K562 (cell line): ENCODE data around the gene ENTPD6.

Source experiments
- FOXM1 ChIP-seq, 2 experiments: fragments of 450-650 bp in 1 of 2; sonication (generic) in 1 of 2; formaldehyde crosslinking in 1 of 2; IDR thresholded peaks; 2 replicates each; pipeline versions ENCODE4 v1.6.1 to v1.9.0; 2017 to 2022; ENCODE audit warnings: low read depth in 2 of 2, mild to moderate bottlenecking in 2 of 2, missing genetic modification reagents in 1 of 2, moderate library complexity in 1 of 2
- SMAD4 ChIP-seq: fragments of 250-450 bp; sonication (Bioruptor Pico); conservative IDR thresholded peaks from 2 replicates; pipeline ENCODE4 v1.8.0; 2021; ENCODE audit warnings: inconsistent platforms, mild to moderate bottlenecking, moderate library complexity
- SMARCA5 ChIP-seq: fragments of 450-650 bp; IDR thresholded peaks from 2 replicates; pipeline ENCODE4 v1.6.1; 2016
- SRSF7 ChIP-seq: fragments of 200-400 bp; formaldehyde crosslinking; optimal IDR thresholded peaks from 2 replicates; pipeline ENCODE3; 2017; ENCODE audit warnings: mild to moderate bottlenecking, low read depth, low read length
- TCF7 ChIP-seq: sonication (generic); IDR thresholded peaks from 2 replicates; pipeline ENCODE4 v1.6.1; 2016; ENCODE audit warnings: antibody characterized with exemption, borderline replicate concordance
- TF ChIP-seq, protein P1 (sequence below): fragments of 250-450 bp; sonication (Bioruptor Pico); IDR thresholded peaks from 2 replicates; pipeline ENCODE4 v1.8.0; 2021; ENCODE audit warnings: mild to moderate bottlenecking, moderate library complexity
- TF ChIP-seq, protein P2 (sequence below), 3 experiments: IDR thresholded peaks in 2 of 3; conservative IDR thresholded peaks in 1 of 3; 2 replicates each; pipeline ENCODE4 v1.5.1; 2011 to 2012; ENCODE audit warnings: low read length in 3 of 3, mild to moderate bottlenecking in 3 of 3, control low read depth in 2 of 3, improper control_type of control experiment in 1 of 3, inconsistent platforms in 1 of 3, low read depth in 1 of 3, mixed read lengths in 1 of 3, moderate library complexity in 1 of 3; ENCODE audit not compliant: insufficient read depth in 2 of 3
- TF ChIP-seq, protein P3 (sequence below): fragments of 450-650 bp; formaldehyde crosslinking; IDR thresholded peaks from 2 replicates; pipeline ENCODE4 v1.4.0; 2020; ENCODE audit warnings: mild to moderate bottlenecking, mixed read lengths

DNA sequence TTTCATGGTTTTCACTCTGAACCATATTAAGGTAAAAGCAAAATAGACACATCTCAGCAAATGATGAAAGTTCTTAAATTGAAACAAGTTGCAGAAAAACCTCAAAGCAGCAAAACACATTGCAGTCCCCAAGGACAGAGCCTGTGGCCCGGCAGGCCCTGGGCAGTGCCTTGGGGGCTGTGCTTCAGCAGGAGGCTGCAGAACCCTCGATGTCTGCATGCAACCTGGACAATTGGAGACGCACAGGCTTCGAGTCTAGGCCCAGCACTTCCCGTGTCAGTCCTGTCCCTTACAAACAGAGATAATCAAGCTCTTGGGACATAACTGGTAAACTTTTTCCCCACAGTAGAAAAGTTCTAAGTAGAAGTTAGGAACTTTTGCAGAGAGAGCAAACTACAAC lies 61.6 kb downstream of the ENTPD6 start:
- TF ChIP-seq TCF7 (no peak), SMAD4 (CRISPR knock-in tag) (no peak), SMARCA5 (no peak), SRSF7 (no peak), FOXM1 (IDR thresholded peaks at IDR 0.05; ENCODE audit: low read depth) (no peak), FOXM1 (CRISPR knock-in tag; IDR thresholded peaks at IDR 0.05; ENCODE audit: low read depth) (no peak)
- TF ChIP-seq, protein P1, sequence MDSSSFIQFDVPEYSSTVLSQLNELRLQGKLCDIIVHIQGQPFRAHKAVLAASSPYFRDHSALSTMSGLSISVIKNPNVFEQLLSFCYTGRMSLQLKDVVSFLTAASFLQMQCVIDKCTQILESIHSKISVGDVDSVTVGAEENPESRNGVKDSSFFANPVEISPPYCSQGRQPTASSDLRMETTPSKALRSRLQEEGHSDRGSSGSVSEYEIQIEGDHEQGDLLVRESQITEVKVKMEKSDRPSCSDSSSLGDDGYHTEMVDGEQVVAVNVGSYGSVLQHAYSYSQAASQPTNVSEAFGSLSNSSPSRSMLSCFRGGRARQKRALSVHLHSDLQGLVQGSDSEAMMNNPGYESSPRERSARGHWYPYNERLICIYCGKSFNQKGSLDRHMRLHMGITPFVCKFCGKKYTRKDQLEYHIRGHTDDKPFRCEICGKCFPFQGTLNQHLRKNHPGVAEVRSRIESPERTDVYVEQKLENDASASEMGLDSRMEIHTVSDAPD (CRISPR knock-in tag): no peak
- TF ChIP-seq, protein P2, sequence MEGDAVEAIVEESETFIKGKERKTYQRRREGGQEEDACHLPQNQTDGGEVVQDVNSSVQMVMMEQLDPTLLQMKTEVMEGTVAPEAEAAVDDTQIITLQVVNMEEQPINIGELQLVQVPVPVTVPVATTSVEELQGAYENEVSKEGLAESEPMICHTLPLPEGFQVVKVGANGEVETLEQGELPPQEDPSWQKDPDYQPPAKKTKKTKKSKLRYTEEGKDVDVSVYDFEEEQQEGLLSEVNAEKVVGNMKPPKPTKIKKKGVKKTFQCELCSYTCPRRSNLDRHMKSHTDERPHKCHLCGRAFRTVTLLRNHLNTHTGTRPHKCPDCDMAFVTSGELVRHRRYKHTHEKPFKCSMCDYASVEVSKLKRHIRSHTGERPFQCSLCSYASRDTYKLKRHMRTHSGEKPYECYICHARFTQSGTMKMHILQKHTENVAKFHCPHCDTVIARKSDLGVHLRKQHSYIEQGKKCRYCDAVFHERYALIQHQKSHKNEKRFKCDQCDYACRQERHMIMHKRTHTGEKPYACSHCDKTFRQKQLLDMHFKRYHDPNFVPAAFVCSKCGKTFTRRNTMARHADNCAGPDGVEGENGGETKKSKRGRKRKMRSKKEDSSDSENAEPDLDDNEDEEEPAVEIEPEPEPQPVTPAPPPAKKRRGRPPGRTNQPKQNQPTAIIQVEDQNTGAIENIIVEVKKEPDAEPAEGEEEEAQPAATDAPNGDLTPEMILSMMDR (IDR thresholded peaks at IDR 0.05 in 2 of 3, conservative IDR thresholded peaks at IDR 0.05 in 1 of 3; ENCODE audit: insufficient read depth in 2 of 3, low read depth in 1 of 3, low read length in 3 of 3): no peak
- TF ChIP-seq, protein P3, sequence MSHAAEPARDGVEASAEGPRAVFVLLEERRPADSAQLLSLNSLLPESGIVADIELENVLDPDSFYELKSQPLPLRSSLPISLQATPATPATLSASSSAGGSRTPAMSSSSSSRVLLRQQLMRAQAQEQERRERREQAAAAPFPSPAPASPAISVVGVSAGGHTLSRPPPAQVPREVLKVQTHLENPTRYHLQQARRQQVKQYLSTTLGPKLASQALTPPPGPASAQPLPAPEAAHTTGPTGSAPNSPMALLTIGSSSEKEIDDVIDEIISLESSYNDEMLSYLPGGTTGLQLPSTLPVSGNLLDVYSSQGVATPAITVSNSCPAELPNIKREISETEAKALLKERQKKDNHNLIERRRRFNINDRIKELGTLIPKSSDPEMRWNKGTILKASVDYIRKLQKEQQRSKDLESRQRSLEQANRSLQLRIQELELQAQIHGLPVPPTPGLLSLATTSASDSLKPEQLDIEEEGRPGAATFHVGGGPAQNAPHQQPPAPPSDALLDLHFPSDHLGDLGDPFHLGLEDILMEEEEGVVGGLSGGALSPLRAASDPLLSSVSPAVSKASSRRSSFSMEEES: no peak
